K562 (cell line): Measurements from ENCODE around the gene SNX9.

Source experiments
- CBX2 ChIP-seq: fragments of 200-600 bp; sonication (generic); IDR thresholded peaks from one replicate; pipeline ENCODE4 v1.6.1; 2012; ENCODE audit warnings: mild to moderate bottlenecking, low read length, inconsistent platforms; ENCODE audit not compliant: insufficient read depth, poor library complexity, severe bottlenecking
- CREB1 ChIP-seq, 2 experiments: sonication (generic) in 1 of 2; formaldehyde crosslinking in 1 of 2; IDR thresholded peaks; 2 replicates each; pipeline versions ENCODE4 v1.6.1 to v1.8.0; 2012 to 2022; ENCODE audit warnings: inconsistent platforms in 1 of 2, mild to moderate bottlenecking in 1 of 2, missing genetic modification reagents in 1 of 2, moderate library complexity in 1 of 2
- CTCF ChIP-seq, 3 experiments: IDR thresholded peaks in 2 of 3; conservative IDR thresholded peaks in 1 of 3; 2 replicates each; pipeline ENCODE4 v1.5.1; 2011 to 2012; ENCODE audit warnings: low read length in 3 of 3, mild to moderate bottlenecking in 3 of 3, control low read depth in 2 of 3, improper control_type of control experiment in 1 of 3, inconsistent platforms in 1 of 3, low read depth in 1 of 3, mixed read lengths in 1 of 3, moderate library complexity in 1 of 3; ENCODE audit not compliant: insufficient read depth in 2 of 3
- EP300 ChIP-seq: IDR thresholded peaks from 2 replicates; pipeline ENCODE4 v1.6.1; 2012; ENCODE audit warnings: low read length, improper control_type of control experiment
- ESRRB ChIP-seq: fragments of 250-450 bp; sonication (Bioruptor Pico); IDR thresholded peaks from 2 replicates; pipeline ENCODE4 v1.5.0; 2020; ENCODE audit warnings: mild to moderate bottlenecking, moderate library complexity, borderline replicate concordance
- FOXA1 ChIP-seq: fragments of 450-650 bp; IDR thresholded peaks from 2 replicates; pipeline ENCODE4 v1.6.1; 2016; ENCODE audit warnings: mild to moderate bottlenecking, borderline replicate concordance
- JUN ChIP-seq, 2 experiments: sonication (generic) in 1 of 2; formaldehyde crosslinking in 1 of 2; IDR thresholded peaks; 2 replicates each; pipeline versions ENCODE4 v1.6.1 to v1.8.0; 2012 to 2022; ENCODE audit warnings: borderline replicate concordance in 2 of 2, mild to moderate bottlenecking in 2 of 2, improper control_type of control experiment in 1 of 2, low read depth in 1 of 2, low read length in 1 of 2, missing genetic modification reagents in 1 of 2
- MXI1 ChIP-seq: IDR thresholded peaks from 2 replicates; pipeline ENCODE4 v1.6.1; 2011; ENCODE audit warnings: low read depth, mild to moderate bottlenecking, improper control_type of control experiment, low read length
- NELFE ChIP-seq: IDR thresholded peaks from 2 replicates; pipeline ENCODE4 v1.6.1; 2011; ENCODE audit warnings: mild to moderate bottlenecking; ENCODE audit not compliant: insufficient read depth, insufficient read length
- ZNF197 ChIP-seq: fragments of 200-800 bp; sonication (Bioruptor generic); IDR thresholded peaks from 2 replicates; pipeline ENCODE4 v1.6.1; 2016; ENCODE audit warnings: low read depth, missing genetic modification characterization, missing compliant biosample characterization
- ZNF212 ChIP-seq: fragments of 450-650 bp; formaldehyde crosslinking; IDR thresholded peaks from 2 replicates; pipeline ENCODE4 v1.4.0; 2020; ENCODE audit warnings: mild to moderate bottlenecking

GRCh38 chr6:157975456-157975855 is 152.4 kb downstream of the SNX9 start:
- no peak for TF ChIP-seq NELFE
- TF ChIP-seq JUN (IDR thresholded peaks at IDR 0.05; ENCODE audit: borderline replicate concordance, low read depth, low read length), result no peak
- TF ChIP-seq JUN (CRISPR knock-in tag; IDR thresholded peaks at IDR 0.05; ENCODE audit: borderline replicate concordance), result no peak
- no peak for TF ChIP-seq CTCF (IDR thresholded peaks at IDR 0.05 in 2 of 3, conservative IDR thresholded peaks at IDR 0.05 in 1 of 3; ENCODE audit: insufficient read depth in 2 of 3, low read depth in 1 of 3, low read length in 3 of 3)
- TF ChIP-seq ESRRB (CRISPR knock-in tag), result no peak
- no peak for TF ChIP-seq ZNF197
- TF ChIP-seq CBX2, result no peak
- no peak for TF ChIP-seq CREB1 (IDR thresholded peaks at IDR 0.05)
- TF ChIP-seq CREB1 (CRISPR knock-in tag; IDR thresholded peaks at IDR 0.05), result no peak
- TF ChIP-seq MXI1, result no peak
- no peak for TF ChIP-seq FOXA1
- TF ChIP-seq ZNF212, result no peak
- TF ChIP-seq EP300, result no peak
